B cell (primary cell): ENCODE measurements around the gene PLCD3.

ENCODE experiments used
- EZH2 ChIP-seq: IDR thresholded peaks from 2 replicates; pipeline ENCODE4 v1.6.1; 2012; ENCODE audit warnings: borderline replicate concordance, low read depth, mild to moderate bottlenecking, moderate library complexity, low read length; ENCODE audit not compliant: insufficient read depth, poor library complexity, severe bottlenecking
- TF ChIP-seq, protein P1 (sequence below): fragments of 200-600 bp; IDR thresholded peaks from one replicate; pipeline ENCODE4 v1.8.0; 2022; ENCODE audit warnings: antibody characterized with exemption, mild to moderate bottlenecking

DNA sequence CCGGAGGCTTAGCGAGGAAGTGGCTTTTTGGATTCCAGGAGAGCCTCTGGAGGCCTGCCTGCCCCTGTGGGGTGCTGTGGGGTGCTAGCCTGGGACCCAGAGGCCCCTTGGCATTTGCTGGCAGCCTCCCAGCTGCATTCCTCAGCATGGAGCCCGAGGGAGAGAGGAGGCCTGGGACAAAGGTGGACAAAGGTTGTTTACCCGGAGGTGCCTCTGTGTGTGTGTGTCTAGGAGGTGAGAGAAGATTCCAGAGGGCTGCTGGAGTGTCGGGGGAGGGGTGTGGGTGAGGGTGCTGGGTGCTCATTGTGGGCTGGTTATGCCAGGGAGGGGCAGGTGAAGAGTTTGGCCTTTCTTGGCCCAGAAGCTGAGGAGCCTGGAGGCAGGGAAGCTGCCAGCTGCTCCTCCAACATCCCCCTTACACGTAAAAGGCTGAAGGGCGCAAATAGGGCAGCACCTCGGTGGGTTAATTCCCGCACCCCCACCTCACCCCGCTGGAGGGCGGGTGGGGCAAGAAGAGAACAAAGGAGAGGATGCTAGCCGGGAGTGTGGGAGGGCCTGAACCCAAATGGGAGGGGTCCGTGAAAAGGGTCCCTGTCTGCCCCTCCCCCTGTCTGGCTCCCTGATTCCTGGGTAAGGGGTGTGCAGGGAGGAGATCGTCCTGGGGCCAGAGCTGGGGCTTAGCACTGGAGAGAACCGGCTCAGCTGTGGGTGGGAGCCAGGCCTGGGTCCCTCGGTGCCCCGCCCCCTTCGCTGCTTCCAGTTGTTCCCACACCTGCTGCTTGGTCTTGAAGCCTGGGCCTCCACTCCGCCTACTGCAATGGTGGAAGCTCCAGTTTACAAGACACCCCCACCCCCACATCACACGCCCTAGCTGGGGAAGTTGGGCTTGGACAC lies 39.3 kb upstream of the PLCD3 start:
- TF ChIP-seq, protein P1, sequence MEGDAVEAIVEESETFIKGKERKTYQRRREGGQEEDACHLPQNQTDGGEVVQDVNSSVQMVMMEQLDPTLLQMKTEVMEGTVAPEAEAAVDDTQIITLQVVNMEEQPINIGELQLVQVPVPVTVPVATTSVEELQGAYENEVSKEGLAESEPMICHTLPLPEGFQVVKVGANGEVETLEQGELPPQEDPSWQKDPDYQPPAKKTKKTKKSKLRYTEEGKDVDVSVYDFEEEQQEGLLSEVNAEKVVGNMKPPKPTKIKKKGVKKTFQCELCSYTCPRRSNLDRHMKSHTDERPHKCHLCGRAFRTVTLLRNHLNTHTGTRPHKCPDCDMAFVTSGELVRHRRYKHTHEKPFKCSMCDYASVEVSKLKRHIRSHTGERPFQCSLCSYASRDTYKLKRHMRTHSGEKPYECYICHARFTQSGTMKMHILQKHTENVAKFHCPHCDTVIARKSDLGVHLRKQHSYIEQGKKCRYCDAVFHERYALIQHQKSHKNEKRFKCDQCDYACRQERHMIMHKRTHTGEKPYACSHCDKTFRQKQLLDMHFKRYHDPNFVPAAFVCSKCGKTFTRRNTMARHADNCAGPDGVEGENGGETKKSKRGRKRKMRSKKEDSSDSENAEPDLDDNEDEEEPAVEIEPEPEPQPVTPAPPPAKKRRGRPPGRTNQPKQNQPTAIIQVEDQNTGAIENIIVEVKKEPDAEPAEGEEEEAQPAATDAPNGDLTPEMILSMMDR: no peak
- no peak for TF ChIP-seq EZH2
